K562 (cell line): Measurements from ENCODE around the gene INSL6. TPM values are rescaled to one million over a fixed set of nuclear protein-coding genes. Genes with fewer than 3 reads are reported as not detected.
"Not testable (repeated sequence)": the region's sequence is repeated elsewhere in the genome, so short reads cannot be mapped to it uniquely, and the experiment has no call there.

ENCODE experiments used
- ATAC-seq: fragments of 200-7000 bp; cut with Tn5 transposase; 3 replicates; pipeline ENCODE4 v1.9.1; 2020; ENCODE audit warnings: moderate library complexity
- BruUV-seq: library from RNA; stranded (reverse); fragments of 400-500 nt; replicated peaks from 2 replicates; lab custom pipeline; 2021; lab: Mats Ljungman, UMichigan
- CTCF ChIA-PET: fragments of 300-600 bp; formaldehyde crosslinking; extraction: SDS; loops from one replicate; lab custom pipeline; 2021; ENCODE audit warnings: low intra/inter-chr PET ratio; lab: Yijun Ruan, JAX
- POLR2A ChIA-PET: fragments of 300-600, 350-650 bp; sonication (Branson Sonifier 250); formaldehyde crosslinking; extraction: SDS; loops from one replicate; lab custom pipeline; 2021; ENCODE audit warnings: antibody characterized with exemption, inconsistent platforms; lab: Yijun Ruan, JAX
- DNase-seq, 4 experiments: peaks; one replicate each; pipeline versions ENCODE4 v3.0.0 to v3.0.0-alpha.2; 2011 to 2018; ENCODE audit warnings: low spot score in 3 of 4, mixed read lengths in 3 of 4; ENCODE audit errors: extremely low read depth in 1 of 4
- FAIRE-seq: peaks from 2 replicates; lab custom pipeline; 2011; peaks lifted over from hg19 to GRCh38; lab: Jason Lieb, UNC
- H2AFZ ChIP-seq: 2 replicates; pipeline ENCODE4 v1.6.0; 2011; ENCODE audit warnings: low read depth, low read length, control low read depth, inconsistent platforms
- H3K27ac ChIP-seq: fragments of 200-600 bp; 3 replicates; pipeline ENCODE4 v1.8.0; 2011; ENCODE audit warnings: low read depth, mild to moderate bottlenecking, control low read depth, inconsistent platforms, low read length, moderate library complexity, mixed read lengths; ENCODE audit errors: extremely low read depth
- H3K27me3 ChIP-seq, 2 experiments: fragments of 300-600 bp in 1 of 2; 2 replicates in 1 of 2; 3 replicates in 1 of 2; pipeline versions ENCODE4 v1.6.0 to v1.8.0; 2011; ENCODE audit warnings: inconsistent platforms in 2 of 2, low read length in 2 of 2, mild to moderate bottlenecking in 1 of 2, mixed read lengths in 1 of 2, moderate library complexity in 1 of 2; ENCODE audit not compliant: control insufficient read depth in 2 of 2, insufficient read depth in 2 of 2
- H3K36me3 ChIP-seq: fragments of 300-600 bp; 3 replicates; pipeline ENCODE4 v1.8.0; 2011; ENCODE audit warnings: mild to moderate bottlenecking, low read length, inconsistent platforms; ENCODE audit not compliant: control insufficient read depth, insufficient read depth
- H3K4me1 ChIP-seq, 2 experiments: fragments of 200-600 bp in 1 of 2; replicated peaks in 1 of 2; 2 replicates in 1 of 2; 3 replicates in 1 of 2; pipeline versions ENCODE4 v1.5.1 to v1.8.0; 2011; ENCODE audit warnings: inconsistent platforms in 2 of 2, low read length in 2 of 2, mild to moderate bottlenecking in 1 of 2, mixed read lengths in 1 of 2, moderate library complexity in 1 of 2; ENCODE audit not compliant: control insufficient read depth in 2 of 2, insufficient read depth in 2 of 2
- H3K4me2 ChIP-seq: 2 replicates; pipeline ENCODE4 v1.6.1; 2011; ENCODE audit warnings: low read length, control low read depth, inconsistent platforms, mixed read lengths; ENCODE audit not compliant: insufficient read depth
- H3K4me3 ChIP-seq: fragments of 200-600 bp; sonication (generic), shearing (Covaris generic); 2 replicates; pipeline ENCODE4 v1.5.1; 2016; ENCODE audit warnings: control low read depth, inconsistent platforms
- H3K79me2 ChIP-seq: fragments of 200-600 bp; 3 replicates; pipeline ENCODE4 v1.8.0; 2011; ENCODE audit warnings: low read length, inconsistent platforms; ENCODE audit not compliant: control insufficient read depth, insufficient read depth
- H3K9ac ChIP-seq, 2 experiments: 2 replicates each; pipeline versions ENCODE4 v1.6.0 to v1.6.1; 2011; ENCODE audit warnings: low read depth in 2 of 2, low read length in 2 of 2, control low read depth in 1 of 2, inconsistent platforms in 1 of 2, mild to moderate bottlenecking in 1 of 2, mixed read lengths in 1 of 2; ENCODE audit not compliant: insufficient read depth in 1 of 2
- H3K9me1 ChIP-seq: one replicate; pipeline ENCODE4 v1.6.0; 2011; ENCODE audit warnings: inconsistent platforms, mild to moderate bottlenecking, low read length, moderate library complexity; ENCODE audit not compliant: control insufficient read depth, insufficient read depth
- H3K9me3 ChIP-seq: replicated peaks from 2 replicates; pipeline ENCODE4 v1.5.1; 2011; ENCODE audit warnings: low read depth, low read length, inconsistent platforms; ENCODE audit not compliant: control insufficient read depth, insufficient read depth
- H4K20me1 ChIP-seq: replicated peaks from 2 replicates; pipeline ENCODE4 v1.6.1; 2011; ENCODE audit warnings: low read length, inconsistent platforms, mixed read lengths; ENCODE audit not compliant: control insufficient read depth, insufficient read depth
- ZNF561 ChIP-seq: fragments of 450-650 bp; formaldehyde crosslinking; conservative IDR thresholded peaks from 2 replicates; pipeline ENCODE4 v1.4.0; 2020; ENCODE audit warnings: mild to moderate bottlenecking, moderate library complexity
- ZNF583 ChIP-seq: fragments of 250-450 bp; sonication (Bioruptor Pico); IDR thresholded peaks from 2 replicates; pipeline ENCODE4 v1.4.0; 2020
- WGBS: fragments of 100-300 bp; shearing (Covaris generic); methylation state at CpG from one replicate; pipeline ENCODE4 v1.1.6; 2016; ENCODE audit warnings: low coverage, mixed read lengths; ENCODE audit not compliant: insufficient coverage; ENCODE audit errors: missing lambda C conversion rate; 5-methylcytosine and 5-hydroxymethylcytosine counted together
- in situ Hi-C: fragments of 300-500 bp; cut with MboI; formaldehyde crosslinking; loops from 4 replicates; pipeline ENCODE4 v1.15.0; 2018; ENCODE audit warnings: inconsistent platforms, mixed read lengths
- intact Hi-C: fragments of 100-400 bp; cut with micrococcal nuclease; formaldehyde crosslinking; loops from 2 replicates; pipeline ENCODE4 v1.14.2; 2022
- polyA plus RNA-seq, 8 experiments: library from polyadenylated mRNA; depleted of rRNA in 4 of 8; stranded (reverse) in 5 of 8; unstranded in 3 of 8; fragments of >200 nt; fragmentation: Nextera tagmentation in 2 of 8; fragmentation: Illumina TruSeq in 1 of 8; extraction: Ambion mirVana in 2 of 8; extraction: Trizol in 1 of 8; gene quantifications; 2 replicates each; pipeline versions ENCODE4 v1.2.1 to v1.2.3, GENCODE V29; 2011 to 2014; ENCODE audit warnings: inconsistent platforms in 1 of 8, missing spikeins in 1 of 8
- total RNA-seq, 7 experiments: library from RNA; depleted of rRNA in 6 of 7; stranded (reverse); fragments of >200 nt in 6 of 7; fragmentation: Illumina TruSeq in 2 of 7; extraction: Trizol in 2 of 7; gene quantifications; 2 replicates each; pipeline versions ENCODE4 v1.2.1 to v1.2.3, GENCODE V29; 2011 to 2021; ENCODE audit warnings: low replicate concordance in 1 of 7

Gene INSL6
- total and polyA plus RNA-seq, 9 of the 15 experiments (the other 6 are each of a cell fraction or from before 2014, with no cell fraction given), result 0.04 to 0.06 TPM; not detected in 7

DNA sequence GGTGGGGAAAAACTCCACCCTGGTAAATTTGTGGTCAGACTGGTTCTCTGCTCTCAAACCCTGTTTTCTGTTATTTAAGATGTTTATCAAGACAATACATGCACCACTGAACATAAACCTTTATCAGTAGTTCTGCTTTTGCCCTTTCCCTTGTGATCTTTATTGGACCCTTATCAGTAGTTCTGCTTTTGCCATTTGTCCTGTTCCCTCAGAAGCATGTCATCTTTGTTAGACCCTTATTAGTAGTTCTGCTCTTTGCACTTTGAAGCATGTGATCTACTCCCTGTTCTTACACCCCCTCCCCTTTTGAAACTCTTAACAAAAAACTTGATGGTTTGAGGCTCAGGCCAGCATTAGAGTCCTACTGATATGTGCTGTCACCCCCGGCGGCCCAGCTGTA lies 4.8 kb downstream of the INSL6 start:
- ATAC-seq, H3K9ac ChIP-seq, DNase-seq, H3K36me3 ChIP-seq, H3K9me3 ChIP-seq, FAIRE-seq, H3K4me1 ChIP-seq, H3K27ac ChIP-seq, H4K20me1 ChIP-seq, H3K4me3 ChIP-seq, H3K4me2 ChIP-seq, H3K79me2 ChIP-seq, H3K27me3 ChIP-seq, H2AFZ ChIP-seq, BruUV-seq, CTCF ChIA-PET, H3K9me1 ChIP-seq, POLR2A ChIA-PET: not testable (repeated sequence)
- in situ Hi-C loops (loop anchor here (25.0 kb wide), 1 partner anchor 407 kb away; no protein-coding TSS in a partner anchor), intact Hi-C loops (loop anchor here (10.0 kb wide), 1 partner anchor 426 kb away; no protein-coding TSS in a partner anchor)
- 4% methylated on average over 2 of the region's 2 CpGs for WGBS

DNA sequence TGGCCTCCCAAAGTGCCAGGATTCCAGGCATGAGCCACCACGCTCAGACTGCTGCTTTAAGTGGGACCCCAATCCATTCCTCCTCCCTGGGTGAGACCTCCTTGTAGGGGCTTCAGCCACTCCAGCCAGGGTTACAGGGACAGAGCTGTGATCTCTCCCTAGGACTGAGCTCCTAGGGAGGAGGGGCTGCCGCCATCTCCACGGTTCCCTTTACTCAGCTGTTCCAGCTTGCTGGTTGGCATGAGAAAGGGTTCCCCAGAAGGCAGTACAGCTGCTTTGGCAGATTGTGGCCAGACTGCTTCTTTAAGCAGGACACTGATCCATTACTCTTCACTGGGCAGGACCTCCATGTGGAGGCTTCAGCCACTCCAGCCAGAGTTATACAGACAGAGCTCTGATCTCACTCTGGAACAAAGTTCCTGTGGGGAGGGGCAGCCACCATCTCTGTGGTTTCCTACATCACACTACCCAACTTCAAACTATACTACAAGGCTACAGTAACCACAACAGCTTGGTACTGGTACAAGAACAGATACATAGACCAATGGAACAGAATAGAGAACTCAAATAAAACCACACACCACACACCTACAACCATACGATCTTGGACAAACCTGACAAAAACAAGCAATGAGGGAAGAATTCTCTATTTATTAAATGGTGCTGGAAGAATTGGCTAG lies 7.2 kb downstream of the INSL6 start:
- ATAC-seq, result no peak
- TF ChIP-seq ZNF561 (no peak), ZNF583 (CRISPR knock-in tag) (no peak)
- Histone ChIP-seq H2AFZ (no peak overlapping the region), H4K20me1 (no peaks in the 10 kb centered on the region), H3K4me3 (no peak overlapping the region), H3K9me1 (no peaks in the 10 kb centered on the region), H3K9ac (no peak overlapping the region), H3K27me3 (no peaks in the 10 kb centered on the region; a peak in 1 of 5 replicates), H3K4me1 (no peaks in the 10 kb centered on the region), H3K27ac (no peak overlapping the region), H3K4me2 (no peak overlapping the region), H3K79me2 (no peaks in the 10 kb centered on the region), H3K36me3 (no peaks in the 10 kb centered on the region), H3K9me3 (no peaks in the 10 kb centered on the region)
- FAIRE-seq, result no peak
- POLR2A ChIA-PET, result interaction anchor here (0.6 kb wide), 1 partner anchor 1534 kb away, joined by 3 read pairs; no protein-coding TSS in a partner anchor
- DNase-seq, result no peak
- no TSS peak for BruUV-seq
- WGBS, result 2% methylated on average over 3 of the region's 4 CpGs
- in situ Hi-C loops, result loop anchor here (10.0 to 25.0 kb wide), 2 partner anchors 409 to 423 kb away; no protein-coding TSS in a partner anchor
- CTCF ChIA-PET, result no interaction called here
- intact Hi-C loops, result no loop called here
